GM18511 (cell line): ENCODE measurements around the gene CD37.
A peak's percentile ranks its signal among the peaks of the same experiment; 100 is the strongest.
"Not testable (repeated sequence)": the region's sequence is repeated elsewhere in the genome, so short reads cannot be mapped to it uniquely, and the experiment has no call there.

ENCODE experiments used
- ATAC-seq: cut with Tn5 transposase; IDR thresholded peaks from one replicate; pipeline ENCODE4 v1.9.1; 2021; ENCODE audit warnings: mild to moderate bottlenecking, moderate library complexity; ENCODE audit not compliant: unreplicated experiment

Gene CD37

DNA sequence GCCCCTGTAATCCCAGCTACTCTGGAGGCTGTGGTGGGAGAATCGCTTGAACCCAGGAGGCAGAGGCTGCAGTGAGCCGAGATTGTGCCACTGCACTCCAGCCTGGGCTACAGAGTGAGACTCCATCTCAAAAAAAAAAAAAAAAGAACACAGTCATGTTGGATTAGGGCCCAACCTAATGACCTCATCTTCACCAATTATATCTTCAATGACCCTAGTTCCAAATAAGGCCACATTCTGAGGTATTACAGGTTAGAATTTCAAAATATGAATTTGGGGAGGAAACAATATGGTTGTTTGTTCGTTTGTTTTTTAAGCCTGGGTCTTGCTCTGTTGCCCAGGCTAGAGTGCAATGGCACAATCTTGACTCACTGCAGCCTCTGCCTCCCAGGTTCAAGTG is 38.0 kb downstream of the CD37 start:
- not testable (repeated sequence) for ATAC-seq

DNA sequence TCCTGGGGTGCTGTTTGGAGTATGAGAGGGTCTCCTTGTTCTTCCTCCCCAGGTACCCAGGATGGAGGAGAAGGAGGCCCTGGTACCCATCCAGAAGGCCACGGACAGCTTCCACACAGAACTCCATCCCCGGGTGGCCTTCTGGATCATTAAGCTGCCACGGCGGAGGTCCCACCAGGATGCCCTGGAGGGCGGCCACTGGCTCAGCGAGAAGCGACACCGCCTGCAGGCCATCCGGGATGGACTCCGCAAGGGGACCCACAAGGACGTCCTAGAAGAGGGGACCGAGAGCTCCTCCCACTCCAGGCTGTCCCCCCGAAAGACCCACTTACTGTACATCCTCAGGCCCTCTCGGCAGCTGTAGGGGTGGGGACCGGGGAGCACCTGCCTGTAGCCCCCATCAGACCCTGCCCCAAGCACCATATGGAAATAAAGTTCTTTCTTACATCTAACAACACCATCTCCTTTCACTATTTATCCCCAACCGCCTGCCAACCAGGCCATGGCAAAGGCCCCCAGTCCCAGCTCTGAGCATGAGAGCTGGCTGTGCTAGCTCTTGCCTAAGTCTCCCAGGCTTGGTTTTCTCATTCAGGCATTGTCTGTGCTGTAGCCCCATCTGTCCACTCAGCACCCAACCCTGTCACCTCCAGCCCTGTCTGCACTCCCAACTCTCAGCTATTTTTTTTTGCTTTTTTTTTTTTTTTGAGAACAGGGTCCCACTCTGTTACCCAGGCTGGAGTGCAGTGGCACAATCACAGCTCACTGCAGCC is 39.6 kb downstream of the CD37 start:
- ATAC-seq: no peak

DNA sequence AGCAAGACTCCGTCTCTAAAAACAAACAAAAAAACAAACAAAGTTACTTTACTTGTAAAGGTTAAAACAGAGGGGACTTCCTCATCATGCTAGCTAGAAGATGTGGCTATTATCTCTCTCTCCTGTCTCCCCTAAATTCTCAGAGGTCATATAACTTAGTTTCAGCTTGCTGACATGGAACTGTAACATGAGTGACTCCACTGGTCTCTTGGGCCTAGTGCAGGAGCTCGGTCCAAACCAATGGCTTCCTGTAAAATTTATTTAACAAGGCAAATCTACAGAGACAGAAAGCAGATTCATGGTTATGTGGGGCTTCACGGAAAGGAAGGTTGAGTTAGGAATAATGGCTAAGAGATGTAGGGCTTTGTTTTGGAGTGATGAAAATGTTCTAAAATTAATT is 43.3 kb downstream of the CD37 start:
- no peak for ATAC-seq

DNA sequence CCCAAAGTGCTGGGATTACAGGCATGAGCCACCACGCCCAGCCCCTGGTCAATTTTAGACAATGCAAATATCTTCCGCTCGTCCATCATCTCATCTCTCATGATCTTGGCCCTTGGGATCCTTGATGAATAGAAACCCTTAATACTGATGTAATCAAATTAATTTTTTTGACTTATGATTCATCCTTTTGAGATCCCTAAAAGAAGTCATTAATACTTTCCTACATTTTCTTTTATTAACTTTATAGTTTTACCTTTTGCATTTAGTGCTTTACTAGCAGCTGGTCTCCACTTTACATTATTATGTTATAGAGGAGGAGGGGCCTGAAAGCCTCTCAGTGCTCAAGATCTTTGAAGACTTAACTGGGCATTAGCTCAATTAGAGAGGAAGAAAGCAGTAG is 45.2 kb downstream of the CD37 start:
- no peak for ATAC-seq

DNA sequence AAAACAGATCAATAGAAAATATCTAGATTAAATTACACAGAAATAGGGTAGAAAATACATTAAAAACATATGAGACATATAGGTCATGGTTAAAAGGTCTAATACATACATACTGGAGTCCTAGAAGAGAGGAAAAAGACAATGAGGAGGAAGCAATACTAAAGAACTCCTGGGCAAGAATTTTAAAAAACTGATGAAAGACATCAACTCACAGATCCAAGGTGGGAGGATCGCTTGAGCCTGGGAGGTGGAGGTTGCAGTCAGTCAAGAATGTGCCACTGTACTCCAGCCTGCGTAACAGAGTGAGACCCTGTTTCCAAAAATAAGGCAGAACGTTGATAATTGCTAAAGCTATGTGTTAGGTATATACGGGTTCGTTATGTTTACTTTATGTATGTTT is 47.4 kb downstream of the CD37 start:
- no peak for ATAC-seq

DNA sequence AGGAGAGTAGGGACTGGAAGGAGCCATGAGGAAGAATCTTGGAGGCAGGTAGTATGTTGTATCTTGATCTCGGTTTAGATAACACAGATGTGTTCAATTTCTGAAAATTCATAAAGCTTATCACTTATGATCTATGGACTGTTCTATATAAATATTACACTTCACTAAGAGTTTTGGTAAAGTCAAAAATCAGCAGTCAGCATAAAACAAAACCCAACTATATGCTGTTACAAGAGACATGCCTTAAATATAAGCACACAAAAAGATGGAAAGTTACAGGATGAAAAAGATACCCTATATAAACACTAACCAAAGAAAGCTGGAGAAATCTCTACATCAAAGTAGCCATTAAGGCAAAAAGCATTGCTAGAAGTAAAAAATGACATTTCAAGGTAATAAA is 48.4 kb downstream of the CD37 start:
- no peak for ATAC-seq

DNA sequence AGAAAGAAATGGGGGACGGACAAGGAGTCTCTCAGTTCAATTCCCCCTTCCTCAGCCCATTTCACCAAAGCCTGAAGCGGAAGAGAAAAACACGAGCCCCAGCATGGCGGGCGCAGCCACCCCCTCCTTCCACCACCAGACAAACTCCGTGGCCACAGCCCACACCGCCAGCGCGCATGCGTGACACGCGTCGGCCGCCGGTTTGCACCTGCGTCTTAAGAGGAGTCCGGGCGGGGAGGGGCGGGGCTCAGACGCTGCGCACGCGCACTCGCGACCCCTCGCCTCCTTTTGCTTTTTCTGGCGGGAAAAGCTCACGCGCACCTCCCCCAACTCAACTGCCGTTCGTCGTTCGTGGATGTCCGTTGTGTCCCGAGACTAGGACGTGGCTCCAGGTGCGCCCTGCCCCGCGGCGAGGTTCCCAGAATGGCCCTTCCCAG is 52.7 kb downstream of the CD37 start, which contains the start of gene KASH5:
Gene KASH5 (plus strand): TSS at position 314 of the 437 bp plus-strand sequence. CDS start 2,635 bp downstream, outside the sequence.
- ATAC-seq: peak; percentile 54

DNA sequence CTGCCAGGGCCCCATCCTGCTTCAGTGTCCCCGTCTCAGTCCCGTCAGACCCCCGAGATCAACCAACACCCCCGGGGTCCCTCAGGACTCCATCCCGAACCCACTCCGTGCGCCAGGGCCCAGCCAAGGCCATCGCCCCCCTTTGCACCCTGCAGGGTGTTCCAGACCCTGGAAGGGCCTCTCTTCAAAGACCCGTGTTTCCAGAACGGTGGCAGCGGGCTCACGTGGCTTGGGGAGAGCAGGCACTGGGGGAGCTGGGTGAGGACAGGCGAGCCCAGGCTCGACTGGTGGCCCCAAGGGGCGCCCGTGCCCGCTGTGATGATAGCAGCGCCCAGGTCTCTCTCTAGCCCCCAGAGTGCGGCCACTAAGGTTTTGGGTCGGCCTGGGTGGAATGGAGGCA is 54.2 kb downstream of the CD37 start:
- no peak for ATAC-seq
